Pons (tissue), 1 donor: ENCODE results near the gene HAND1.

Source experiments
- DNase-seq: peaks from one replicate; pipeline ENCODE4 v3.0.0-alpha.2; 2016; ENCODE audit warnings: low spot score

HAND1 gene

GRCh38 chr5:154505567-154505966 is 27.5 kb upstream of the HAND1 start:
- no peak for DNase-seq

DNA sequence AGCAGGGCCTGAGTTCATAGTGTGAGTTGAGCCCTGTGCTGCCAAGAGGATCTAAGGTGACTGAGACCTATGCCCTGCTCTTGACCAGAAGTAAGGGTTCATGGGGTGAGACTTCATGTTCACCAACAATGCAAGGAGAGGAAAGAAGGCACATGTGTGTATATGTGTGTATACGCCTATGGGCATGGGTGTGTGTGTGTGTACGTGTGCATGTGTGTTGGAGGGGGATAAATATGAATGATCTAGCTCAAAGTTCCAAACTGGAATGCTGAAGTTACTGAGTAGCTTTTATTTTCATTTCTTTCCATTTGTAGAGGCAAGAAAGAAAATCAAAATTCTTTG is 25.6 kb upstream of the HAND1 start:
- DNase-seq = no peak

- DNase-seq = no peak
Measured at GRCh38 chr5:154502180-154502579, 24.2 kb upstream of the HAND1 start.

DNA sequence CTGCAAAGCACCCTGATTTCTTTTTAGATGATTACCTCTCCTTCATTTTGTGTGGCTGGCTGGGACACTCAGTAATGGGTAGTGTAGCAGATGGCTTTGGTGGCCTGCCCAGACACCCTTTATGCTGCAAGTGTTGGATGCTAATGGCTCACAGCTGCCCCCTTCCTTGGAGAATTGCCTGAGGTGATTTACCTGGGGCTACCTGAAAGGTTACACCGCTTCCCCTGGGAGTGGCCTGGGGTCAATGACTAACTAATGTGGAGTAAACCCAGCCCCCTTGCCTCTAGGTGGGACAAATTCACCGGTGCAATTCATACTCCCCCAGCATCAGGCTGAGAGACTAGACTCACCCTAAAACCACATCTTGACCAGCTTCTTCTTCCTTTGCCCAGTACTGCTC is 23.5 kb upstream of the HAND1 start:
- no peak for DNase-seq

GRCh38 chr5:154498994-154499393 is 21.0 kb upstream of the HAND1 start:
- DNase-seq = no peak

DNA sequence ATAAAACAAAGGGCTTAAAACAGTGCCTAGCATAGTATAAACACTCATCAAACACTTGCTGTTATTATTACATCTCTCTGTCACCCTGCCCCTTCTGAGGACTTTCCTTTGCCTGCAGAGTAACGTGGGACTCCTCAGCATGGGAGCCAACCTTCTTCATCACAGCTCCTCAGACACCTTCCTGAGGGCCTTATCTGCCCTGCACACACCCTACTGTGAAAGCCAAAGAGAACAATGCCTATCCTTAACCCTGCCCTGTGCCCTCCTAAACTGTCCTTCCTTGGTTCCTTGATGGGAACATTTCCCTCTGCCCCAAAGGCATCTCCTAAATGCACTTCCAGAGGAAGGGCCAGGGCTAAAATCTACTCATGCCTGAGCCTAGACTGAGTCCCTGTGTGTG is 20.6 kb upstream of the HAND1 start:
- DNase-seq = no peak

GRCh38 chr5:154494036-154494435 is 16.0 kb upstream of the HAND1 start:
- no peak for DNase-seq

GRCh38 chr5:154493274-154493673 is 15.2 kb upstream of the HAND1 start:
- DNase-seq = no peak

DNA sequence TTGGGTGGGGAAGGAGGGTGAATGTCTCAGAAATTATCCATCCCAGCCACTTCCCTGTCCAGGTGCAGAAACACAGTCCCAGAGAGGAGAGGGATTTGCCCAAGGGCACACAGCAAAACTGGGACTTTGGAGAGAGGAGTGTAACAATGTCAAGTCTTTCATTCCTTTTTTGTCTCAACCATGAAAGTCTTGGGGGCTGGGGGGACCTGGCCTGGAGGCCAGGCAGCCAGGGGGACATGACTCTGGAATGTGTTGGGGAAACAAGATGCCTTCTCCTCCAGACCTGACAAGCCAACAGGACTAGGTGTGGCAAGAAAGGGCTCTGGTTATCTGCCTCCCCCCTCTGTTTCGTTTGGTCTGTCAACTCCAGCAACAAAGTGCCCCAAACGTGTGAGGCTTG is 13.9 kb upstream of the HAND1 start:
- no peak for DNase-seq

DNA sequence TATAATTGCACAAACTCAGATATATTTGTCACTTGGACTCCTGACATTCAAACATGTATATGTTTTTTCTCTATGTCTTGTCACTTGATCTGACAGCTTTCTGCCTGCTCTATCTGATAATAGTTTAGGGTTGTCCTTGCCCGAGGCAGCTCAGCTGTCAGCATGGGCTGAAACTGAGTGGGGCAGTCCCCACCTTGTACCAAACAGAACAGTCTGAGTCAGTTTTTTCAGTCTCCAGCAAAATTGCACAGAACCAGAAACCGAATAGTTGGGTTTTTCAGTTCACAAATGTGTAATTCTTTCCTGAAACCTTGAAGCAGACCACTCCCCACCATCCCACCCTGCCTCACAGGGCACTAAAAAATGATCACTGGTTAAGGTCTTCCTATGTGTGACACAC is 9.5 kb upstream of the HAND1 start:
- DNase-seq = no peak

GRCh38 chr5:154486427-154486866 is 8.4 kb upstream of the HAND1 start:
- no peak for DNase-seq

DNA sequence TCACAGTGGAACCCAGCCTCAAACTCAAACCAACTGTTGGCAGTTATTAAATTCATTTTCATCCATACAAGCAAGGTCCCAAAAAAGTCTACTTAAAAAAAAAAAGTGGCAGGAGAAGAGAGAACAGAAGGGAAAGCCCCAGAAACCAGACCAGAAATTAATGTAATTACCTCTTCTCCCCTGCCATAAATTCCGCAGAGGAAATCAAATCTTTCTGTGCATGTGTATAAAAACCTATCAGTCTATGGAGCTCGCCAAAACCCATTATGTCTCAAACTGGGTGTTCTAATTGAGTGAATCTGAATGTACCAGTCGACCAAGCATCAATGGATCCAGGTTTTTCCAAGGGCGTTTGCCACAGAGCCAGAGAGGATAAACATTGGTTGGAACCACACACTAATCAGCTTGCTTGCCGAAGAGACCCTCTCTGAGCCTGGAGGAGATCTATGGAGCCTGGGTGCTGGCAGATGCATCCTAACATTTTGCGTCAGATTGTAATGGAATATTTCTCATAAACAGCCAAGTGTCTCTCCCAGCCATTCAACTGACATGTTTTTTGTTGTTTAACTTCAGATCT is 7.9 kb upstream of the HAND1 start:
- DNase-seq = no peak

DNA sequence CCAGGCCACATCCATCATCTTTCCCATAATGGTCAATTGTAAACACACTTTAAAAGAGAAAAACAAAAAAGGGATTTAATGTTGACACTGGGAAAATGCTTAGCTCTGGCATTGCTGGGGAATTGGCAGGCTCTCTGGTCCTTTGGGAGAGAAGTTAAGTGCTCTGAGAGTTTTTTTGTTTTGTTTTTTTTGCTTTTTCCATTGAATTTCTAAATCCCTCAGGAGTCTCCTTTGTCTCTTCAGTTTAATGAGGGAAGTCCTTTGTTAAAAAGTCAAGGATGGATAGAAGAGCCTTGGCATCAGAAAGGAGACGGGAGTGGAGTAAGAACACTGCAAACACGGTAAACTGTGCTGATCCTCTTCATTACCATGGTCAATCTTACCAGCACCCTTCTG is 7.1 kb upstream of the HAND1 start:
- DNase-seq = no peak

GRCh38 chr5:154484393-154485095 is 6.5 kb upstream of the HAND1 start:
- DNase-seq = no peak

GRCh38 chr5:154483654-154484392 is 5.8 kb upstream of the HAND1 start:
- no peak for DNase-seq

DNA sequence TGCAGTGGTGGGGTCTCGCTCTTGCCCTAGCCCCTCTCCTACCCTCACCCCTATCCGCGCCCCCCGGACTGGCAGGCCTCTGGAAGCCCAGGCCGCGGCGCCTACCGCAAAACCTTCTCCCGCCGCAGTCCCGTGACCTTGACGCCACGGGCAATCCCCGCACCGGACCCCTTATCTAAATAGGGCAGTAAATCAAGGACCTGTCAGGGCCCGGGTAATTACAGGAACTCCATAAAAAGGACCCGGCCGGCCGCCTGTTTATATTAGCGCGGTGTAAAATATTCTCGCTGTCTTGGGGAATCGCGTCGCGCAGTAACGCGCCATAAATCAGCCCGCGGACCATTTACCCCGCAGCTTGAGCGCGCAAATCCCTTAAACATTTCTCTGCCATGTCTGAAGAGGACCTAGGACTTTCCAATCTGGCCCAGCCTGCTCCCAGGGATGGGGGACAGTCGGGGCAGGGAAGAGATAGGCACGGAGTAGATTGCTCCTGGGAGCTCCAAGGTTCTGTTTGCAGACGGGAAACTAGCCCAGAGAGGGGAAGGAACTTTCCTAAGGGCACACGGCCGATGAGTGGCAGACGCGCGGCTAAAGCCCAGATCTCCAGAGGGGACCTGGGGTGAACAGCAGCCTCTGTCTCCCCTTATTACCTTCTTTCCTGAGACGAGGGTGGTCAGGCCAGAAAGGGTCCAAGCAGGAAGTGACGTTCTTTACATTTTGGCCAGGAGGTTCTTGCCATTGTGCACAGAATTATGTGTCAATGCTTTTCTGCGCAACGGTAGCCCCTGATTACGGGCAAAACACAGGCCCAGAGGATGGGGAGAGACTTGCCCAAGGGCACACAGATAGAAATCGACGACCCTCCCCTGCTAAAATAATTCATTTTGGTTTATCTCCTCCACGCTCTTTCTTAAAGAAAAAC is 4.8 kb upstream of the HAND1 start:
- no peak for DNase-seq

GRCh38 chr5:154481584-154482381 is 3.8 kb upstream of the HAND1 start:
- no peak for DNase-seq

DNA sequence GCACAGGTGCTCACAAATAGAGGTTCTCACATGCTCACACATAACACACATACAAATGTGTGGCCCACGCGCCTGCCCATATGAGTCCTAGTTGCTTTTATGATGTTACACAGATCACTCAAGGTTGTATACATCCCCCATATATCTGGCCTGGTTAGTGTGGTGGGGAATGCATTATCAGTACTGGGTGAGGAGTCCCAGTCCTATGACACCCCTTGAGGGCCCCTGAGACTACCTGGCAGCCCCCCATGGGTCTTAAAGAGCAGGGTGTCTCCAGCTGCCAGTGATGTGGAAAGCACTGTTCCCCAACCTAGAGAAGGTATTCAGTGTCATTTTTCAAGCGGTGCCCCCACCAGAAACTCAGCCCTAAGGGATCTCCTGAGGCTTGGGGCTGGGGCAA is 2.8 kb upstream of the HAND1 start:
- DNase-seq = no peak

DNA sequence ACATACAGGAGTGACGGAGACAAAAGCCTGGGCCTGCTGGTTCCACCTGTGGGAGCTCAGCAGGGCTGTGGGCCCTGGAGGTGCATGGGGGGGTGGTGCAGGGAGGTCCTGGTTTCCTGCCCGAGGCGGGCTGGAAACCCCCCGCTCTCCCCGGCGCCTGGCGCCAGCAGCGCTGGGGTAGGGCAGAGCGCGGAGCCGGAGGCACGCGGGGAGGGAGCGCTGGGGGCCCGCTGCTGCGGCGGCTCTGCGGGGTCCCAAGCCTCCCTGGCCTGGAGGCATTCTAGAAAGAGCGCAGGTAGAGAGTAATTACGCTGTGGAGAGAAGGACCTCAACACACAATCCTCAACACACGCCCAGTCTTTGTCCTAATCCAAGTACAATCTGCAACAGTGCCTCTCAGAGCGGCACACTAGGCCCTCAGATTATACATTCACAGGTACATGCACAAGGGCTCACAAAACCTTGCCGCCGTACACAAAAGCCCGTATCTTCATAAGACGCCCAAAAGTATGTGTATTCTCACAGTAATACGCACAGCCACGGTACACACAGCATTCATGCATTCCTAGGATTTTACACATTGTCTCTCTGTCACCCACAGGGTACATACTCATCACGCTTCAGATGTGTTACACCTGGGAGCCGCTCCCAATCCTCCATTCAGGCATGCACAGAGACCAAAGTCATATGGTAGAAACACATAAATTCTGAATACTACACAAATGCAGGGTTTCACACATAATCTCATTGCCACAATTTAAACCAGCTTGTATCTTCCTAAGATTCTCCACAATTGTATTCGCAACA is 2.1 kb upstream of the HAND1 start:
- DNase-seq = no peak

DNA sequence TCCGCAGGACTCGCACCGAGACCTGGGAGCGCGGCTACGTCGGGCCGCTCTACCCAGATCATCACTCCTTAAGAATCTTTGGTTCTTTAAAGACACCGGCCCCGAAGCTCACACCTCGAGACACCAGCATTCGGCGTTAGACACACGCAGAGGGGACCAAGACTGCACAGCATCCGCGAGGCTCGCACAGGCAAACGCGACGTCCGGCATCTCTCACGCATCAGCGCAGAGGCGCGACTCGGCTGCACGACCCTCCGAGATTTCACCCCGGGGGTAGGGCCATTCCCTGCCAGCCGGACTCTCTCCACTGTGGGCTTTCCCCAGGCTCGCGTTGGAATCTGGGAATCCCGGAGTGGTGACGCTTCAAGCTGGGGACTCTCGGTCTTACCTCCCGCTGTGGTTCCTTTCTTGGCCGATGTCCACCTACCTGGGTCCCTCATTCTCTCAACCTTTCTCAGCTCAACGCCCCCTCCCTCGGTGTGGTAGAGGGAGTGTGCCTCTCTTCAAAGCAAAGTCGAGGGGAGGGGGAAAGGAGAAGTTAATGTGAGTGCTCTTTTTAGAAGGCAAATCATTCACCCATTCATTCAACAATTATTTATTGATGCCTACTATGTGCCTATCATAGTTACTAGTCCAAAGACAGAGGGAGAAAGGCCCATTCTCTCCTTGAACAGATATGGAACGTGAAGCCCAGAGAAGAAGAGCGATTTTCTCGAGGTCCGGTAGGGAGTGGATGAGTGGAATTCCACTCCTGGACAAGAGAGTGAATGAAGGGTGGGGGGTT is 1.3 kb upstream of the HAND1 start:
- DNase-seq = no peak
